Right atrium auricular region (tissue), 2 donors: ENCODE measurements around the gene KIRREL3. TPM values are rescaled to one million over a fixed set of nuclear protein-coding genes. Genes with fewer than 3 reads are reported as not detected.

Source experiments
- DNase-seq: peaks from one replicate; pipeline ENCODE4 v3.0.0-alpha.2; 2019; ENCODE audit warnings: low spot score
- H3K27ac ChIP-seq, 2 donors: fragments of 200-600 bp; sonication (generic); 1 replicate in 1 of 2; 2 replicates in 1 of 2; pipeline ENCODE4 v1.5.1; 2016 to 2019
- H3K27me3 ChIP-seq, 2 donors: fragments of 200-600 bp; sonication (generic); one replicate each; pipeline versions ENCODE4 v1.5.1 to v1.6.0; 2017 to 2019
- H3K36me3 ChIP-seq: fragments of 200-600 bp; sonication (generic); one replicate; pipeline ENCODE4 v1.5.1; 2016
- H3K4me1 ChIP-seq, 2 donors: fragments of 200-600 bp; sonication (generic); one replicate each; pipeline versions ENCODE4 v1.5.1 to v1.6.0; 2017 to 2019
- H3K4me3 ChIP-seq, 2 donors: fragments of 200-600 bp; sonication (generic); 1 replicate in 1 of 2; 2 replicates in 1 of 2; pipeline ENCODE4 v1.5.1; 2017 to 2019; ENCODE audit warnings: mild to moderate bottlenecking in 1 of 2, moderate library complexity in 1 of 2
- H3K9me3 ChIP-seq, 2 donors: fragments of 200-600 bp; sonication (generic); one replicate each; pipeline ENCODE4 v1.5.1; 2019
- total RNA-seq, 2 donors: library from RNA; depleted of rRNA; stranded (reverse); fragments of >200 nt; gene quantifications; one replicate each; pipeline ENCODE4 v1.1.0, GENCODE V29; 2016
- TF ChIP-seq, protein P1 (sequence below), 2 donors: fragments of 200-600 bp; sonication (generic); IDR thresholded peaks; one replicate each; pipeline ENCODE4 v1.5.1; 2019; ENCODE audit warnings: antibody characterized with exemption in 2 of 2

Gene KIRREL3
- total RNA-seq, 2 donors from 2014 or later = 0.51 to 0.74 TPM

DNA sequence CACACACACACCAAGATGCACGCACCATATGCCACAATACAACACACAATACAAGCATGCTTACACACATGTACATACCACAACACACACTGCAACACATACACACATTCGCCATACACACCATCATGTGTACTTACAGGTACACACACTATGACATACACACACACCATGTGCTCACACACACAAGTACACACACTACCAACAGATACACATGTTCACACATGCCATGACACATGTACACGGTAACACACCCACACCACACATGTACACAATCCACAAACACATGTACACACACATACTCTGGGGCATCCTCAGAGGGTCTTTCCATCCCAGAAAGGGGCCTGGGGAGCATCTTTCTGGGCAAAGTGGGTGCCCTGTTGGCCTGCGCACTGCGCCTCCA lies 562.8 kb downstream of the KIRREL3 start:
- Histone ChIP-seq H3K9me3 (no peaks in the 10 kb centered on the region), H3K36me3 (no peaks in the 10 kb centered on the region), H3K4me3 (no peak overlapping the region), H3K4me1 (peaks cover 0 to 63% of the 10 kb centered on the region in 2 donors), H3K27ac (peak overlapping the region; percentile 60 to 68), H3K27me3 (no peaks in the 10 kb centered on the region)
- TF ChIP-seq, protein P1, sequence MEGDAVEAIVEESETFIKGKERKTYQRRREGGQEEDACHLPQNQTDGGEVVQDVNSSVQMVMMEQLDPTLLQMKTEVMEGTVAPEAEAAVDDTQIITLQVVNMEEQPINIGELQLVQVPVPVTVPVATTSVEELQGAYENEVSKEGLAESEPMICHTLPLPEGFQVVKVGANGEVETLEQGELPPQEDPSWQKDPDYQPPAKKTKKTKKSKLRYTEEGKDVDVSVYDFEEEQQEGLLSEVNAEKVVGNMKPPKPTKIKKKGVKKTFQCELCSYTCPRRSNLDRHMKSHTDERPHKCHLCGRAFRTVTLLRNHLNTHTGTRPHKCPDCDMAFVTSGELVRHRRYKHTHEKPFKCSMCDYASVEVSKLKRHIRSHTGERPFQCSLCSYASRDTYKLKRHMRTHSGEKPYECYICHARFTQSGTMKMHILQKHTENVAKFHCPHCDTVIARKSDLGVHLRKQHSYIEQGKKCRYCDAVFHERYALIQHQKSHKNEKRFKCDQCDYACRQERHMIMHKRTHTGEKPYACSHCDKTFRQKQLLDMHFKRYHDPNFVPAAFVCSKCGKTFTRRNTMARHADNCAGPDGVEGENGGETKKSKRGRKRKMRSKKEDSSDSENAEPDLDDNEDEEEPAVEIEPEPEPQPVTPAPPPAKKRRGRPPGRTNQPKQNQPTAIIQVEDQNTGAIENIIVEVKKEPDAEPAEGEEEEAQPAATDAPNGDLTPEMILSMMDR (IDR thresholded peaks at IDR 0.05) = no peak
- no peak for DNase-seq

GRCh38 chr11:126436209-126436755 lies 564.3 kb downstream of the KIRREL3 start:
- H3K4me1 ChIP-seq = peaks cover 0 to 78% of the 10 kb centered on the region in 2 donors
- no peaks in the 10 kb centered on the region for H3K9me3 ChIP-seq
- no peaks in the 10 kb centered on the region for H3K36me3 ChIP-seq
- H3K27ac ChIP-seq = peak overlapping the region; percentile 71 to 89
- TF ChIP-seq, protein P1 (IDR thresholded peaks at IDR 0.05) = no peak
- no peak for DNase-seq
- no peak overlapping the region for H3K4me3 ChIP-seq
- no peaks in the 10 kb centered on the region for H3K27me3 ChIP-seq

DNA sequence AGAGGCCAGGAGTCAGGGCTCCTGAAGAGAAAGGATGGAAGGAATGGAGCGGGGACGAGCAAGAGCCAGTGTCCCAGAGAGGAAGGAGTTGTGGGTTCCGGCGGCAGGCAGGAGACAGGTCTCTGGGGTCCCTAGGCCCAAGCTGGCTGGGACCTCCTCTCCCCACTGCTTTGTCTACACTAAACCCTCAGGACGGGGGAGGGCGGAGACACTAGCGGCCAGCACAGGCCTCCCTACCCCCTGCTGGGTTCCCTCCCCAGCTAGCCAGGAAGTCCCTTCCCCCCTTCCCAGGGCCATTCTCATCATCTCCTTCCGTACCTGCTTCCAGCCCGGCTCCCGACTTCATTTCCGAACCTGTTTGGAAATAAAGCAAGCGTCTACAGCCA lies 565.6 kb downstream of the KIRREL3 start:
- Histone ChIP-seq H3K36me3 (no peaks in the 10 kb centered on the region), H3K4me3 (no peak overlapping the region), H3K27ac (peak overlapping the region; percentile 71 to 89), H3K27me3 (no peaks in the 10 kb centered on the region), H3K4me1 (peaks cover 0 to 81% of the 10 kb centered on the region in 2 donors), H3K9me3 (no peaks in the 10 kb centered on the region)
- TF ChIP-seq, protein P1 (IDR thresholded peaks at IDR 0.05) = no peak
- no peak for DNase-seq

- no peaks in the 10 kb centered on the region for H3K27me3 ChIP-seq
- H3K27ac ChIP-seq = peak overlapping the region; percentile 89 to 96
- peaks cover 0 to 81% of the 10 kb centered on the region in 2 donors for H3K4me1 ChIP-seq
- no peaks in the 10 kb centered on the region for H3K9me3 ChIP-seq
- no peak overlapping the region for H3K4me3 ChIP-seq
- no peaks in the 10 kb centered on the region for H3K36me3 ChIP-seq
- TF ChIP-seq, protein P1 (IDR thresholded peaks at IDR 0.05) = no peak
- no peak for DNase-seq
Measured at GRCh38 chr11:126433989-126434949, 566.3 kb downstream of the KIRREL3 start.

GRCh38 chr11:126433244-126433846 lies 567.2 kb downstream of the KIRREL3 start:
- Histone ChIP-seq H3K4me1 (peaks cover 0 to 72% of the 10 kb centered on the region in 2 donors), H3K27ac (peak overlapping the region; percentile 89 to 96), H3K36me3 (no peaks in the 10 kb centered on the region), H3K9me3 (no peaks in the 10 kb centered on the region), H3K27me3 (no peaks in the 10 kb centered on the region), H3K4me3 (no peak overlapping the region)
- TF ChIP-seq, protein P1 (IDR thresholded peaks at IDR 0.05) = no peak
- no peak for DNase-seq
